Renal pelvis (tissue), 4 donors: ENCODE measurements around the gene PLA2G3. TPM values are rescaled to one million over a fixed set of nuclear protein-coding genes. Genes with fewer than 3 reads are reported as not detected.
A peak's percentile ranks its signal among the peaks of the same experiment; 100 is the strongest.

ENCODE experiments used
- DNase-seq: peaks from one replicate; pipeline ENCODE4 v3.0.0-alpha.2; 2013
- polyA plus RNA-seq, 3 donors: library from polyadenylated mRNA; unstranded; fragments of 120-200 nt; gene quantifications; one replicate each; pipeline ENCODE4 v1.2.1, GENCODE V29; 2013; ENCODE audit not compliant: insufficient read length in 3 of 3

The PLA2G3 gene
- polyA plus RNA-seq, 3 donors: 0.16 to 0.21 (median 0.19) TPM

- peak; percentile 58 for DNase-seq
Observed at GRCh38 chr22:31148953-31149627, 8.8 kb upstream of the PLA2G3 start.

GRCh38 chr22:31148488-31148887 is 8.2 kb upstream of the PLA2G3 start:
- no peak for DNase-seq

GRCh38 chr22:31144223-31144622 is 3.9 kb upstream of the PLA2G3 start:
- DNase-seq: no peak

- no peak for DNase-seq
Observed at GRCh38 chr22:31143537-31143936, 3.2 kb upstream of the PLA2G3 start.

- no peak for DNase-seq
Observed at GRCh38 chr22:31143038-31143437, 2.7 kb upstream of the PLA2G3 start.

DNA sequence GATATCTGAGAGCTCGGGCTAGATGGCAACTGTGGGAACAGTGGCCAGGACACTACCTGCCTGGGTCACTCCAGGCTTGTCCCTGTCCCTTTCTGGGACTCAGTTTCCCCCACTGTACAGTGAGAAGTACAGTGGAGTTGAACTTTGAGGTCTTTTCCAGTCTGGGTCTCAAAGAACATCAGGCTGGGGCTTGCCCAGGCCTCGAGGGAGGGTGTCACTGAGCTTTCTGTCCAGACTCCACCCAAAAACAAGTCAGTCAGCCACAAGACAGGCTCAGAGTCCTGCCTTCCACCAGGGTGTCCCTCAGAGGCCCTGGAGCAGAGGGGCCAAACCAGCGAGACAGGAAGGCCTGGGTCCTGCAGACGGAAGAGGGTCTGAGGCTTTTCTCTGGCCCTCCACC is 2.0 kb upstream of the PLA2G3 start:
- no peak for DNase-seq

DNA sequence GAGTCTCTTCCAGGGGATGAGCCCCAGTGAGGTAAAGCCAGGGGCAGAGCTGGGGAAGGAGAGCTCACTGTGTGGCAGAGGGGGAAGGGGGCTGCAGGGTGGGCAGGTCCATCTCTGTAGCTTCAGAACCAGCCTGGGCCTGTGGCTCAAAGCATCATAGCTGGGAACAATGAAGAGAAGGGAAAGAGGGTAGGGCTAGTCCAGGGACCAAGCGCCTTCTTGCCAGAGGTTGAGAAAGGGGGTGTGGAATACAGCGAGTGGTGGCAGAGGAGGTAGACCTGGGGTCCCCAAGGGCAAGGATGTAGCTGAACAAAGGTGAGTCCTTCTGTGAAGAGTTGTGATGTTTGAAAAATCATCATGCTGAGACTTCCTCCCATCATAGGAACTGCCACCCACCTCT is 1.2 kb upstream of the PLA2G3 start:
- no peak for DNase-seq

GRCh38 chr22:31140746-31141145 is 438 bp upstream of the PLA2G3 start:
- DNase-seq: no peak

GRCh38 chr22:31139066-31139465 is 1.2 kb downstream of the PLA2G3 start:
- no peak for DNase-seq

DNA sequence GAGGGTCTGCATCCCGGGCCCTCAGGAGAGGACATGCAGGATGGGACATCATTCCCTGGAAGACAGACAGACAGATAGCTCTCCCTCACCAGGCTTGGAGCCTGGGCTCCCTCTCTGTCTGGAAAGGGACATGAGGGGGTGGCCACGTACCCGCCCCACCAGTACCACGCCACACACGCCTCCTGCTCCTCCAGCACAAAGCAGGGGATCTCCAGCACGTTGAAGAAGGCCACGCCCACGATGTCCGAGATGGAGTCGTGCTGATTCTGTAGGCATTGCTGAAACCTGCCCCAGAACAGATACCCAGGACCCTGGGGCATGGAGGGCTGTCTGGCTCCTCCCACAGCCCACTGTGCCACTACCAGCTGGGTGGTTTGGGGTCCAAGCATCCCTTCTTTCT is 2.2 kb downstream of the PLA2G3 start:
- no peak for DNase-seq

DNA sequence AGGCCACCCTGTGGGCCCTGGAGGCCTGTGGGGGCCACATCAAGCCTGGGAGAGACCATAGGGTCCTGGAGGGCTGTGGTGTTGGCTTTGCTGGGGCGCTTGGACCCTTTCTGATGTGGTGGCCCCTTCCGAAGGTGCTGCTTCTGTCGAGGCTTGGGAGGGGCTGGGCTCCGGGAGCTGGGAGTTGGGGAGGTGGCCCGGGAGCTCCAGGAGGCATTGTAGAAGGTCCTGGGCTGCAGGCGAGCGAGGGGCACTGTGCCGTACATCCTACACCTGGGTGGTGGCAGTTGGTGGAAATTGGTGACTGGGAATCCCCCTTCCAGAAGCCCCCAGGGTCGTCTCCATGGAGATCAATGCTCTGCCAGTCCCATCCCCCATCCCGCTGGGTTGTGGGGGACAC is 2.6 kb downstream of the PLA2G3 start:
- no peak for DNase-seq

DNA sequence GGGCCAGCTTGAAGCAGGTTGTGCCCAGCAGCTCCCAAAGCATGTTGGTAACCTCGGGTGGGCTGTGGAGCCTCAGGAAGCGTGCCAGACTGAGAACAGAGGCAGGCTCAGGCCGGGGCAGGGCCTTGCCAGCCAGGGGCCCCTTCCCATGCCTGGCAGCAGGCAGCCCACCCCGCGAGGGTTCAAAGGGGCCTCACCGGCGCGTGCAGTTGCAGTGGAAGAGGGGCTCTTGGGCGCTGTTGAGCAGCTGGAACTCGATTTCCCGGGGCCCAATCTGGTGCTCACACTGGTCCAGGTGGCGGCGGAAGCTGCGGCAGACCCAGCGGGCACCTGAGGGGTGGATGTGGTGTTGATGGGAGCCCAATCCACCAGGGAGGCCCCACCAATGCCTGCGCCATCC is 3.6 kb downstream of the PLA2G3 start:
- DNase-seq: no peak

DNA sequence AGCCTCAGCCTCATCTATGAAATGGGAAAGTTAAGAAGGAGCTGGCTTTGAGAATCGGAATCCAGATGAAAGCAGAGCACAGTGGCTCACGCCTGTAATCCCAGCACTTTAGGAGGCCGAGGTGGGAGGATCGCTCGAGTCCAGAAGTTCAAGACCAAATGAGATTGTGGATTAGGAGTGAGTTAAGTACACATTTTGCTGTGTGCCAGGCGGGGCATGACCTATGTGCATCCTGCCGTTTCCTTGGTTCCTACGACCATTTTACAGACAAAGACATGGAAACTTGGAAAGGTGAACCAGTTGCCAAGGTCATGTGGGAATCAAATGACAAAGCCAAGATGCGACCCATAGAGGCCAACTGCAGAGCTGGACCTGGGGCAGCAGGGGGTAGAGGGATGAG is 4.2 kb downstream of the PLA2G3 start:
- DNase-seq: no peak

DNA sequence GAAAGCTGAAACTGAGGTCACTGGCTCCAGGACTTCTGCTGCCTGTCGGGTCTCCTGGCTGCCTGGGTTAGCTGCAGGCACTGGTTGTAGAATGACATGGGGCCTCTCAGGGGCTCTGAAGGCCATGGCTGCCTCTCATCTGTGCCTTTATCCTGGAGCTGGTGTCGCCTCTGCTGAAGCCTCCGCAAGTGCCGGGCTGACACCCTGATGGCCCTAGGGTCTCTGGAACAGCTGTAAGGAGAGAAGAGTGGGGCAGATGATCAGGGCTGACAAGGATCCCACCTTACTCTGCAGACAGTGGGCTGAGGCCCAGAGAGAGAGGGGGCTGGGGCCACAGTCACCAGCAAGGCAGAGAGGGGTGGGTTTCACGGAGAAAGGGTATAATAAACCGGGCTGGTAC is 4.6 kb downstream of the PLA2G3 start:
- DNase-seq: no peak

- no peak for DNase-seq
Observed at GRCh38 chr22:31134688-31135087, 5.6 kb downstream of the PLA2G3 start.

GRCh38 chr22:31133911-31134310 is 6.4 kb downstream of the PLA2G3 start:
- no peak for DNase-seq

DNA sequence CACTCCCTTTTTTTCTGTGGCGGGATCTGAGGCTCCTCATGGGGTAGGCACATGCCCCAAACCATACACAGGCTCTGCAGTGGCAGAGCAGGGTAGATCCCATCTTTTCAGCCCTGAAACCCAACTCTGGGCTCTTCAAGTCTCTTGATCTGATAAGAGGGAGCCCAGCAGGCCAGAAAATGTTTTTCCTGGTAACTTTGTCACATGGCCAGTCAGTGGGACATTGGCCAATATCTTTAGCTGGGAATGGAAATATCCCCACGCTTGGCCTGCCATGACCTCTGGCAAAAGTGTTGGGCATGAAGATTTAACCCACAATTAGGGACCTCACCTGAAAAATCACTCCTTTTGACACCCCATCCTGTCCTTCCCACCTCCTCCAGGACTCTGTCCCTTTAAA is 9.4 kb downstream of the PLA2G3 start:
- no peak for DNase-seq

GRCh38 chr22:31128156-31128555 is 12.2 kb downstream of the PLA2G3 start:
- no peak for DNase-seq

- DNase-seq: no peak
Observed at GRCh38 chr22:31127181-31127772, 13.0 kb downstream of the PLA2G3 start.

DNA sequence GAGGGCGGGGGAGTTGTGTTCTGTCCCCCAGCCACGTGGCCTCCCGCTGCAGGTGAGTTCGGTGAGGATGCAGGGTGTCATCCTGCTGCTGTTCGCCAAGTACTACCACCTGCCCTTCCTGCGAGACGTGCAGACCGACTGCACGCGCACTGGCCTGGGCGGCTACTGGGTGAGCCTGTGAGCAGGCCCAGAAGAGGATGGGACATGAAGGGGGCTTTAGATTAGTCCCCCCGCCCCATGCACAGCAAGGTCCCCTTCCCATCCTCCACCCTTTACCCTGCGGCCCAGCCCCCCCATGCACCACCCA is 13.5 kb downstream of the PLA2G3 start:
- DNase-seq: no peak

- DNase-seq: no peak
Observed at GRCh38 chr22:31126128-31126868, 14.0 kb downstream of the PLA2G3 start.

- no peak for DNase-seq
Observed at GRCh38 chr22:31125521-31126117, 14.7 kb downstream of the PLA2G3 start.

GRCh38 chr22:31124811-31125465 is 15.4 kb downstream of the PLA2G3 start:
- DNase-seq: no peak
